ENCODE results near the gene TMTC4. TPM values are rescaled to one million over a fixed set of nuclear protein-coding genes. Genes with fewer than 3 reads are reported as not detected.

Gene TMTC4
- total and polyA plus RNA-seq, 10 of the 15 experiments (the other 5 are each of a cell fraction or from before 2014, with no cell fraction given) = 3.3 to 24.6 (median 14.5) TPM

- TF ChIP-seq BCL3 (IDR thresholded peaks at IDR 0.05; ENCODE audit: borderline replicate concordance, insufficient read depth, low read depth, low read length, poor library complexity, severe bottlenecking) (no peak), FOXM1 (IDR thresholded peaks at IDR 0.05; ENCODE audit: low read depth, low read length) (no peak), RCOR1 (conservative IDR thresholded peaks at IDR 0.05; ENCODE audit: low read depth, low read length) (no peak), NFIC (IDR thresholded peaks at IDR 0.05; ENCODE audit: low read depth, low read length) (no peak), ATF2 (IDR thresholded peaks at IDR 0.05; ENCODE audit: low read length) (no peak), CHD4 (IDR thresholded peaks at IDR 0.05) (no peak), CBFB (IDR thresholded peaks at IDR 0.05; ENCODE audit: low read depth) (no peak), JUNB (IDR thresholded peaks at IDR 0.05) (no peak), NFYB (IDR thresholded peaks at IDR 0.05; ENCODE audit: insufficient read depth, low read depth, low read length) (peak; percentile 95), BACH1 (IDR thresholded peaks at IDR 0.05; ENCODE audit: borderline replicate concordance) (no peak), NKRF (conservative IDR thresholded peaks at IDR 0.05) (peak; percentile 37; the same call in 1 of the 2 replicates), IRF4 (IDR thresholded peaks at IDR 0.05; ENCODE audit: low read depth, low read length) (no peak), CTCF (IDR thresholded peaks at IDR 0.05 in 2 of 3, conservative IDR thresholded peaks at IDR 0.05 in 1 of 3; ENCODE audit: control insufficient read depth in 2 of 3, extremely low read depth in 1 of 3, insufficient read depth in 1 of 3, low read depth in 3 of 3, low read length in 3 of 3) (peak; percentile 10 to 48 (median 40); a peak in 3 of 6 replicates), NBN (IDR thresholded peaks at IDR 0.05) (0 out of 2 replicates have a peak, but pooled peaks have one; percentile 47), MYB (IDR thresholded peaks at IDR 0.05; ENCODE audit: borderline replicate concordance, low read depth, low read length) (no peak), NRF1 (conservative IDR thresholded peaks at IDR 0.05; ENCODE audit: low read depth, low read length) (no peak; the same call in 1 of the 2 replicates), SIN3A (IDR thresholded peaks at IDR 0.05; ENCODE audit: low read depth, low read length) (no peak), ESRRA (IDR thresholded peaks at IDR 0.05; ENCODE audit: low read length) (no peak), YY1 (IDR thresholded peaks at IDR 0.05; ENCODE audit: low read depth, low read length) (peak; percentile 8; the same call in 1 of the 2 replicates), ZNF207 (IDR thresholded peaks at IDR 0.05; ENCODE audit: borderline replicate concordance) (no peak)
Observed at GRCh38 chr13:100674872-100675660, 471 bp upstream of the TMTC4 start (continued).
